Subcutaneous adipose tissue (tissue), 4 donors: Measurements from ENCODE around the gene PRR20G. TPM values are rescaled to one million over a fixed set of nuclear protein-coding genes. Genes with fewer than 3 reads are reported as not detected.

Experiments used
- CTCF ChIP-seq: fragments of 450-650 bp; IDR thresholded peaks from one replicate; pipeline ENCODE4 v1.5.1; 2016; ENCODE audit warnings: low read depth, mild to moderate bottlenecking, control low read depth, antibody characterized with exemption, moderate library complexity
- total RNA-seq, 4 donors: library from RNA; depleted of rRNA; stranded (reverse); fragments of >200 nt; gene quantifications; one replicate each; pipeline ENCODE4 v1.1.0, GENCODE V29; 2016

Gene PRR20G
- total RNA-seq, 4 donors from 2014 or later, result not detected

GRCh38 chr3:127256733-127257271 lies 31.0 kb downstream of the PRR20G start:
- TF ChIP-seq CTCF, result no peak

- TF ChIP-seq CTCF, result no peak
Observed at GRCh38 chr3:127256138-127256537, 31.7 kb downstream of the PRR20G start.

- TF ChIP-seq CTCF, result no peak
Observed at GRCh38 chr3:127255516-127255915, 32.3 kb downstream of the PRR20G start.

GRCh38 chr3:127254730-127255129 lies 33.1 kb downstream of the PRR20G start:
- no peak for TF ChIP-seq CTCF

- TF ChIP-seq CTCF, result no peak
Observed at GRCh38 chr3:127254033-127254644, 33.7 kb downstream of the PRR20G start.

GRCh38 chr3:127253491-127253890 lies 34.4 kb downstream of the PRR20G start:
- no peak for TF ChIP-seq CTCF

- no peak for TF ChIP-seq CTCF
Observed at GRCh38 chr3:127252446-127252845, 35.4 kb downstream of the PRR20G start.
